OCI-M1 (cell line): Measurements from ENCODE around the gene MAP2K4.

ENCODE experiments used
- DNase-seq: peaks from one replicate; lab custom pipeline; 2025; lab: John Stamatoyannopoulos, UW

The MAP2K4 gene

GRCh38 chr17:12040478-12040877 lies 19.8 kb downstream of the MAP2K4 start:
- no peak for DNase-seq

DNA sequence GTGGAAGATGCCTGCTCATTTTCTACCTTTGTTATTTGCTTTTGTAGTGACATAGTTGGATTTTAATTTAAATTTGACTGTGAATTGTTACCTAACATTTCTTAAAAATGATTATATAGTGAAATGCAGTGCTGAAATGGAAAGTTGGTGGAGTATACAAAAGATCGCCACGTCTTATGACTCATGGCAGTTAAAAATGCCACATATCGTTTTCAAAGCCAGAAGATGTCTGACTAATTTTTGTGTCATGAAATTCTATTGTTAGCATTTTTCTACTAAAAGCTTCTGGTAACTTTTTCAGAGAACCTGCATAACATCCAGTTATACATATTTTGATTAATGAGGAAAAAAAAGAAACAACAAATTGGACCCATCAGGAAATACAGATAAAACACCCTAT lies 20.6 kb downstream of the MAP2K4 start:
- no peak for DNase-seq

GRCh38 chr17:12043702-12044101 lies 23.0 kb downstream of the MAP2K4 start:
- DNase-seq = no peak

DNA sequence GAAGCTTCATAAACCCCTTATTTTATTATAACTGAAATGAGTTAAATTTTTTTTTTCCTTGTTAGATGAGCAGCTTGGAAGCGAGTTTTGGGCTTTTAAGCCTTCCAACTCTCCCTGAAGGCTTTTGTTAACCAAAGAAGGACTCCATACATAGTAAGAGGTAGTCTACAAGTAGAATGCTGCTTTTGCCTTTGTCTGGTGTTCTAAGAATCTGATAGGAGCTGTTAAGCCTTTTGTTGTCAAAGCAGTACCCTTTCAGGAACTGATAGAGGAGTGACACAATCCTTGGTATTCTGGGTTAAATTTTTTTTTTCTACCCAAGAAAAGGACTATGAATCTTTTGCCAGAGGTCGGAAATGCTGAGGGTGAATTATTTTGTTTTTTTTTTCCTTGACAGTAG lies 26.1 kb downstream of the MAP2K4 start:
- DNase-seq = peak; percentile 66

DNA sequence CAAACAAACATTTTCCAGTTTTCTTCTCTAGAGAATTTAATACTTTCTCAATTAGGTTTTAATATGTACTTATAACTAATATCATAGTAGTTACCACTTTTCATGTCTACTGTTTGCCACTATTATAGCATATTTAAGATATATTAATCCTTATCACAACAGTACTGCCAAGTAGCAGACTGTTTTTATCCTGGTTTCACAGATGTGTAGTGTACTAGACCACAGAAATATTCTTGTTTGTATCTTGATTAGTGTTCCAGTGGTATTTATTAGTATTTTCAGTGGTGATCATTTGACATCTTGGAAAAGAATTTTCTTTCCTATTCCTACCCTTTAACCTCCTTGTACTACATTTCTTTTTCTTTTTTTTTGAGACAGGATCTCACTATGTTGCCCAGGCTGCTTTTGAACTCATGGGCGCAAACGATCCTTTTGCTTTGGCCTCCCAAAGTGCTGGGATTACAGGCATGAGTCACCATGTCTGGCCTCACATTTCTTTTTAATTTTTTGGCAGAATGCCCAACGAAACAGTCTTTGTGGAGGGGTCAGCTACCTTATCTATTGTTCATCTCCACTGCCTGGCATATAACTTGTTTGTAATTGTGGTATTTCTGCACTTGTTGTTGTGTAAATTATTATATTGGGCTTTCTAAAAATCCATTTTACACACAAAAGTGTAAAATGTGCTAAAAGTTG lies 27.2 kb downstream of the MAP2K4 start:
- DNase-seq = peak; percentile 54

- no peak for DNase-seq
Observed at GRCh38 chr17:12048843-12049473, 28.3 kb downstream of the MAP2K4 start.

DNA sequence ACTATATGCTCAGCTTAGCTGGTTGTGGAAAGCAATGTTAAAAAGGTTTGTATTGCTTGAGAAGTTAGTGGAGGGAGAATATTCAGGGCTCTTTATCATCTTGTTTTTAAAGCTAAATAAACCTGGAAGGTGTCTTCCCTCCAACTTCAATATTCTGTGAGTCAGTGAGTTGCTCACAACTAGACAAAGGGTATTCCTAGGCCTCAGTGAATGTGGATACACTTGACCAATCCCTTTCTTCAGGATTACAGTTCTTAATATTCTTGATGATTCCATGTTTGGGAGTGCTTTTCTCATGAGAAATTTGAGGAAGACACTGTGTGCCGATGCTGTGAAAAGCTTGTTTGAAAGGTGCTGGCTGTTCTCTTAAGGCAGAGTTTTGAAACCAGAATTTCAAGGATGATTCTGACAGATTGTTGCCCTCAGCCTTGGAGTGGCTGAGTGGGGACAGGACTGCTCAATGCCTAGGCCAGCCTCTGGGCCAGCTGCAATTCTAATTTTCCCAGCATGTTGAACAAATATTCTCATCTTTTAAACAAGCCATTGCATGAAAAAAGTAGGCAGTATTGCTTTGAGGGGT lies 30.1 kb downstream of the MAP2K4 start:
- DNase-seq = no peak

GRCh38 chr17:12053552-12053951 lies 32.9 kb downstream of the MAP2K4 start:
- peak; percentile 55 for DNase-seq

- DNase-seq = peak; percentile 44
Observed at GRCh38 chr17:12055889-12056288, 35.2 kb downstream of the MAP2K4 start.

DNA sequence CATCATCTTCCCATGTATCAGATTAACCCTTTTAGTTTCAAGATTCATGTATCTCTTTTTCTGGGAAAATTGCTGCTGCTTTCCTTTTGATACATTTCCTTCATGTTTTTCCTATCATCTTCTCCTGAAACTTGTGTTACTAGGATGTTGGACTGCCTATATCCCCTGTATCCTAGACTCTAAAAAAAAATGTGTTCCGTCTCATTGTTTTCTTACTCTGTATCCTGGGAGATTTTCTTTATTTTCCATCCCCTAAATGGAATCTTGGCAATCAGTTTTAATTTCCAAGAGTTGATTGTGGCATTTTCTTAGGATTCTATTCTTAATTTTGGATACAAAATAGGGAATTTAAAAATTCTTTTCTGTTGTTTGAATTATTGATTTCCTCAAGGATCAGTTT lies 36.8 kb downstream of the MAP2K4 start:
- no peak for DNase-seq

DNA sequence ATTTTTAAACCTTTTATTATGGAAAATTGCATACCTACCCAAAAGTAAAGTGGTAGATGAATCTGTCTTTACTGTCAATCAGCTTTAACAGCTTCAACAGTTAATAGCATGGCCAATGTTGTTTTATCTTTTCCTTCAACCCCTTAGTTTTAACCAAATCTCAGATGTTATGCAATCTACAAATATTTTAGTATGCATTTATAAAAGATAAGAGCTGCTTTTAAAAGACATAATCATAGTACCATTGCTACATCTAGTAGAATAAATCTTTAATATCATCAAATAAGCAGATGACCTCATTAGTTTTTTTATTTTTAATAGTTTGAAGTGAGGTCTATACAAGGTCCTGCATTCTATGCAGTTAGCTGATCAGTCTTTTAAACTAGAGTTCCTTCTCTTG lies 37.9 kb downstream of the MAP2K4 start:
- peak; percentile 2 for DNase-seq

- no peak for DNase-seq
Observed at GRCh38 chr17:12062249-12062648, 41.6 kb downstream of the MAP2K4 start.

DNA sequence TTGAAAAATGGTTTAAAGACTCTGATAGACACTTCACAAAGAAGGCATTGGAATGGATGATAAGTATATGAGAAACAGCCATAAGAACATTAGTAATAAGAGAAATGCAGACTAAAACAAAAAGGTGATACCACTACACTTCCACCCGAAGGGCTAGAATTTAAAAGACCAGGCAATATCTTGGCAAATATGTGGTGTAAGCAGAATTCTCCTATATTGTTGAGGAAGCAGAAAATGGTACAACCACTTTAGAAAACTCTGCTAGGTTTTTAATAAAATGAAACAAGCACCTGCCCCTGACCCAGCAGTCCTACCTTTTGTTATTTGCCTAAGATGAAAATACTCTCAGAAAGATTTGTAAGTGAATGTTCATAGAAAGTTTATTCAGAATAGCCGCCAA lies 43.7 kb downstream of the MAP2K4 start:
- DNase-seq = no peak

DNA sequence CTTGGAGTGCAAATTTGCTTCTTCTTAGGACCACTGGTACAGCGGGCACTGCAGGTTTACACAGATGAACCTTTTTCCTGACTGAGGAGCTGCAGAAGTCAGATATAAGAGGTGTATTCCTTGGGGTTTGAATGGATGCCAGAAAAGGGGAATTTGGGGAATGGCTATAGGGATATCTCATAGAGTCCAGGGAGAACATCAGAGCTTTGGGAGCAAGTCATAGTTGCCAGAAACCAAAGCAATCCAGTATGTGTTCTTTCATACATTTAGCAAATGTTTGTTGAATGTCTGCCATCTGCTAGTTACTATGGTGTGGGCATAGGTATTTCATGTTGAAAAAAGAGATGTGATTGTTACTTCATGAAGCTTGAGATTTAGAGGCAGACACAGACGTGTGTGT lies 46.8 kb downstream of the MAP2K4 start:
- DNase-seq = no peak

- no peak for DNase-seq
Observed at GRCh38 chr17:12068946-12069345, 48.3 kb downstream of the MAP2K4 start.

GRCh38 chr17:12070561-12070960 lies 49.9 kb downstream of the MAP2K4 start:
- DNase-seq = no peak

- no peak for DNase-seq
Observed at GRCh38 chr17:12074346-12074745, 53.7 kb downstream of the MAP2K4 start.

- no peak for DNase-seq
Observed at GRCh38 chr17:12077773-12078172, 57.1 kb downstream of the MAP2K4 start.

GRCh38 chr17:12078791-12079190 lies 58.1 kb downstream of the MAP2K4 start:
- no peak for DNase-seq

DNA sequence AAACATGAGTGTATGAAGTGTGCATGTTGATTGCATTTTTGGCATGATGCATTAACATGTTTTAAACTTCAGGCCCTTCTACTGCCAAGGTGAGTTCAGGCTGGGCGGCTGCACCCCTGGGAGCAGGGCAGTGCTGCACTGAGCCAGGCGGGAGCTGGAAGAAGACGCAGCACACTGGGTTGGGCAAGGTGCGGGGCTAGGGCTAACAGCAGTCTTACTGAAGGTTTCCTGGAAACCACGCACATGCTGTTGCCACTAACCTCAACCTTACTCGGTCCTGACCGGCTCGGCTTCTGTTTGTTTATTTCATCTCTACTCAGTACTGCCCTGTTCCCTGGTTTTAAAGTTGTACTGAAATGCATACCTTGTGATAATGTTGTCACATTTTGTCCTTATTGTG lies 61.0 kb downstream of the MAP2K4 start:
- DNase-seq = no peak

- peak; percentile 11 for DNase-seq
Observed at GRCh38 chr17:12085076-12085949, 64.6 kb downstream of the MAP2K4 start.

GRCh38 chr17:12088035-12088434 lies 67.4 kb downstream of the MAP2K4 start:
- no peak for DNase-seq
